ENCODE measurements around the gene PHKG2.

PHKG2 gene

DNA sequence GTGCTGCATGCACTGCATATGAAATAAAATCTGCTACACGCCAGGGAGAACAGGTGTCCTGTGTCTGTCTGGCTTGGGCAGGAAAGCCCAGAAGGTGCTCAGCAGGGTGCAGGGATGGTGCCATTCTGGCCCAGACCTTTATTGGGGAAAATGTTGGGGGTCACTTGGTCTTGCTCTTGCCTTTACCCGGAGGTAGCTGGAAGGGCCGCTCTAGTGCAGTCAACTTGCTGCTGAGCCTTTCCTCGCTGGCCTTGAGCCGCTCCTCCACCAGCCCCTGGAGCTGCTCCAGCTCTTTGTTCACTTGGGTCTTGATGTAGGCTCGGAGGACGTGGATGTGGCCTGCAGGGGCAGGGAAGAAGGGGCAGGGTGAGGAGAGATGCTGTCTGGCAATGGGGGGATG lies 9.1 kb downstream of the PHKG2 start:
- no peak for DNase-seq

DNA sequence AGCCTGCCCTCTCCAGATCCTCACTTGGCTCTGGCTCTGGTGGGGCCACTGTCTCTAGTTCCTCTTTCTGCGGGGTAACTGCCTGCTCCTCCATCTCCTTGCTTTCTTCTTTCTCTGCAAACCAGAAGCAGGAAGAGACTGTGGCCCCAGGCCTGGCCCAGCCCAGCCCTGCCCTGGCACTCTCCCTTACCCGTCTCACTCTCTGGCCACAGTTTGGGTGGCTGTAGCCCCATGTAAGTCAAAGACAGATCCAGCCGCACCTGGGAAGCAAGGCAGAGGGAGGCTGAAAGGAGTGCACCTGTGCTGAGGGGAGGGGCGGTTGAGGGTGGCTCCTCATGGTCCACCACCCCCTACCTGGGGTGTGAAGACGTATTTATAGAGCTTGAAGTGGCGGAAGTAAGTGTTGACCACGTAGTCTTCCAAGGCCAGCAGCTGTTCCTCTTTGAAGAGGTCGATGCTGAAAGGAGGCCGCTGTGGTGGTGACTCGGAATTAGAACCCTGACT lies 10.8 kb downstream of the PHKG2 start:
- DNase-seq: no peak

DNA sequence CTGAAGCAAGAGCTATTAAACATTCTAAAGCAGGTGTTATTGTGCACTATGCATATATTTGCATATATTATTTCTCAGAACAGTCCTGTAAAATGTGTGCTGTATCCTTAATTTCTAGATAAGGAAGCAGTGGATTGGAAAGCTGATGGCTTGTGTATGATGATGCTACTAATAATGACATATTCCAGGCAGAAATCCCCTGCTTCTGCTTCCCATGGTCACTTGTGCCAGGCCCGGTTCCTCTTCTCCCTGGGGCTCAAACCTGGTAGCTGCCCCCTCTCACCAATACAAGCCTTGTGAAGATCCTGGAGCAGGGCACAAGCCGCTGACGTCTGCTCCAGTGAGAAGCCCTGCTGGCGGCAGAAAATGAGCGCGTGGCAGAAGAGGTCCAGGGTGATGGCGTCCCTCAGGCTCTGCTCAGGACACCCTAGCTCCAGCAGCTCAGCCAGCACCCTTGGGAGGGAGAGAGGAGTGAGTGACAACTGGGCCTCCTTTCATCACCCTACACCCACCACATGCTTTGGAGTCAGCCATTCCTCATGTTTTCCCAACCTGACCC lies 11.9 kb downstream of the PHKG2 start:
- no peak for DNase-seq

DNA sequence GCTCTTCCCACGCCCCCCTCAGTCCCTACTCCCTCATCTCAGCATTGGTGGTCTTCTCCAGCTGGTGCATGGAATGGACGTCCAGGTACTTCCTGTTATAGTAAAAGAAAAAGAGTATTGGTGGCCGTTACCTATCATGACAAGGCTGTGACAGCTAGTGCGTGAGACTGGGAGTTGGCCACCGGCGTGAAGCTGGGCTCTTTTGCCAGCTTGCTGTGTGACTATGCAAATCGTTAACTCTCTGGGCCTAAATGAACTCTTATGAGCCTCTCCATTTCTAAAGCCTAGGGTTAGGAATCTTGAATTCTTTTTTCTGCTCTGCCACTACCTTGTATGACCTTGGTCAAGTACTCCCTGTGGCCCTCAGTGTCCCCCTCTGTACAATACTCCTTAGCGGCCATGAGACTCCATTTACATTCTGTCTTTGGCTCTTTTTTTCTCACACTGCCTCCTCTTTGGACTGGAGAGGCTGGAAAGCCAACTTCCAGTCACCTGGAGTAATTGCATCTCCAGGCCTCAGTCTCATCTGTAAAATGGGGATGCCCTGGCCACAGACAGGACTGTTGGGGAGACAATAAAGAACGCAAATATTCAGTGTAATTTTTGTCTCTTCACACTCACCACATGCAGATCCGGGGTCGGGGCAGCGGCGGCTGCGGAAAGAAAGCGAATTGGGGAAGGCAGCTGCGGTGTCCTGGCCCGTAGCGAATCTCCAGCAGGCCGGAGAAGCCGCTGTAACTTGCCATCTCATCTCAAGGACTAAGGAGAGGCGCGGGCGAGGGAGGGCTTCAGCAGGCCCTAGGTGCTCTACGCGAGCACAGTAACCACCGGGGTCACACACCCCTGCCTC lies 12.6 kb downstream of the PHKG2 start:
- no peak for DNase-seq

DNA sequence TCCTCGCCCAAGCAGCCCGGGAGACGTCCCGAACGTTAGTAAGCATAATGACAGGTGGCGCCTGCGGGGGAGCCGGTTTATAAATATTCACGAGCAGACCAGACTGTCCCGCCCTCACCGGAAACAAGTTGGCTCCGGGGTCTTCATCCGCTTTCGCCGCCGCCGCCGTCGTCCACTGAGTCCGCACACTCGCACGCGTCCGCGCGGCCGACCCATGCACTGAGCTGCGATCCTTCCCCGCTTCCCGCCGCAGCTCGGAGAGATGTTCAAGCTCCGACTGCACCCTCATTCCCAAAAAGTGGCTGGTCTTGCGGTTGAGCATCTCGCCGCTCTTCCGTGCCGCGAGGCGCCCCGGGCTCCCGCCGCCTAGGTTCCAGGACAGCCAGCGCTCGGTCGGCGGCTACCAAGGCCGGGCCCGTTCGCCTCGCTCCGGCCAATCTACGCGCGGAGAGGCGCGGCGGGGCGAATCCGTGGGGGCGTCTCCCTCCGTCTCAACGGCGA lies 13.3 kb downstream of the PHKG2 start:
- peak; percentile 50 for DNase-seq

DNA sequence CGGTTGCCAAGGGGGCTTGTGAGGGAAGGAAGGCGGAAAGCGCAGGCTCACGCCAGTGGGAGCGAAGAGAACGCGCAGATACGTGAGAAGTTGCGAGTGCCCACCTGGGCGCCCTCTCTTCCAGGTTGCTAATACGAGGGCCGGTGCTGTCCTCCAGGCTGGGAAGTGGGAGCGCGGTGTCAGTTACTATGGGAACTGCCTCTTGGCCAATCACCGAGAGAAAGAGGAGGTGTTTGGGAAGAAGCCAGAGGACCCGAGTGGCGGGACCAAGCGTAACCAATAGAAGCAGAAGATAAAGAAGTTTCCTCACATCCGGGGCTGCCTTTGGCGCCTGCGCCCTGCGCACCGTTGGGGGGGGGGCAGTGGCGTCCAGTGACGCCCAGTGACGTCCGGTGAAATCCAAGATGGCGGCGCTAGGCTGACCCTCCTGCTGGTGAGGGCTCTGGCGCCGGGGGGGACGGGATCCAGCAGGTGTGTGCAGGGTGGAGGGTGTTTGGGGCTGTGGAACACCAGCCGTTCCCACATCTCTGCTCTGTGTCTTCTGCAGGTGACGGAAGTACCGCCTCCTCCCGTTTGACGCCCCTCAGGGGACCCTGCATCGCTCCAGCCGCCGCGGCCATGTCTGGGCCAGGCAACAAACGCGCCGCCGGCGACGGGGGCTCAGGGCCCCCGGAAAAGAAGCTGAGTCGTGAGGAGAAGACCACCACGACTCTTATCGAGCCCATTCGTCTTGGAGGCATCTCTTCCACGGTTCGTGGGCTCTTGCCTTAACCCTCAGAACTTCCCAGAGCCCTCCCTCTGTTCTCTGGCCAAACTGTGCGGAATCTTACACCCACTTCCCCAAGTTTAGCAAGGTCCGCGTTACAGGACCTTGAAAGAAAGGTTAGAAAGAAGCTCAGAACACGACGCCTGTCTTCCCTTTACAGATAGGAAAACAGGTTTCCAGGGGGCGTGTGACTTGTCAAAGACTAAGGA lies 14.0 kb downstream of the PHKG2 start, which contains the start of the genes CFAP119 and RNF40:
TSS of gene CFAP119 (minus strand) at position 135 of the 975 bp plus-strand sequence. CDS start 314 bp downstream, outside the sequence.
TSS of gene RNF40 (plus strand) at position 395 of the 975 bp plus-strand sequence. CDS start at position 619, 224 bp downstream.
- DNase-seq: peak; percentile 98

DNA sequence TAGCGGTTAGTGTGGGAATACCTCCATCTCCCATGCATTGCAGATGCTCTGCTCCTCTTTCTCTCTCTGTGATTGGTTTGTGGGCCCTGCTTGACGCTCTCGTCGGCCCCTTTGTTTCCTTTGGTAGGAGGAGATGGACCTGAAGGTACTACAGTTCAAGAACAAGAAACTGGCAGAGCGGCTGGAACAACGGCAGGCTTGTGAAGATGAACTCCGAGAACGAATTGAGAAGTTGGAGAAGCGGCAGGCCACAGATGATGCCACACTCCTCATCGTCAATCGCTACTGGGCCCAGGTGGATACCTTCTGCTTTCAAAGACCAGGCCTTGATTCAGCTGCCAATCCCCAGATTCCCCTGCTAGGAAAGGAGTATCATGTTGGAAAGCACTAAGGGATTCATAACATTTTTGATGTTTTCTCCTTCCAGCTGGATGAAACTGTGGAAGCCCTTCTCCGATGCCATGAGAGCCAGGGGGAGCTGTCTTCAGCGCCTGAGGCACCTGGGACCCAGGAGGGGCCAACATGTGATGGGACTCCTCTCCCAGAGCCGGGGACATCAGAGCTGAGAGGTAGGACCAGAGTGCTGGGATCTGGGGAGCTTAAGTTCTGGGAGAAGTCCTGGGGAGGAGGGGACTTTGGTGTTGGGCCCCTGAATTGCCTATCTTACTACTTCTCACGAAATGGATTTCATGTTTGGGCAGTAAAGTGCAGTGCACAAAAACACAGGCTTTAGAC lies 14.9 kb downstream of the PHKG2 start:
- no peak for DNase-seq

DNA sequence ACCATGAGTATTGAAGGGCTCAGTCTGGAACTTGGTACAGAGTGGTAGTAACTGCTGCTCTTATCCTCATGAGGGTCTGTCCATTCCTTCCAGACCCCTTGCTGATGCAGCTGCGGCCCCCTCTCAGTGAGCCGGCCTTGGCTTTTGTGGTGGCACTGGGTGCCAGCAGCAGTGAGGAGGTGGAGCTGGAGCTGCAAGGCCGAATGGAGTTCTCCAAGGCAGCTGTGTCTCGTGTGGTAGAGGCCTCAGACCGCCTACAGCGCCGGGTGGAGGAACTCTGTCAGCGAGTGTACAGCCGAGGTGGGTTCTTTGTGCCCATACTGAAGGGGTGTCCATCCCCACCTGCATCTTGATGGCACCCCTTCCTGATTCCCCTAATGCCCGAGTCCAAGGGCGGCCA lies 15.9 kb downstream of the PHKG2 start:
- no peak for DNase-seq

DNA sequence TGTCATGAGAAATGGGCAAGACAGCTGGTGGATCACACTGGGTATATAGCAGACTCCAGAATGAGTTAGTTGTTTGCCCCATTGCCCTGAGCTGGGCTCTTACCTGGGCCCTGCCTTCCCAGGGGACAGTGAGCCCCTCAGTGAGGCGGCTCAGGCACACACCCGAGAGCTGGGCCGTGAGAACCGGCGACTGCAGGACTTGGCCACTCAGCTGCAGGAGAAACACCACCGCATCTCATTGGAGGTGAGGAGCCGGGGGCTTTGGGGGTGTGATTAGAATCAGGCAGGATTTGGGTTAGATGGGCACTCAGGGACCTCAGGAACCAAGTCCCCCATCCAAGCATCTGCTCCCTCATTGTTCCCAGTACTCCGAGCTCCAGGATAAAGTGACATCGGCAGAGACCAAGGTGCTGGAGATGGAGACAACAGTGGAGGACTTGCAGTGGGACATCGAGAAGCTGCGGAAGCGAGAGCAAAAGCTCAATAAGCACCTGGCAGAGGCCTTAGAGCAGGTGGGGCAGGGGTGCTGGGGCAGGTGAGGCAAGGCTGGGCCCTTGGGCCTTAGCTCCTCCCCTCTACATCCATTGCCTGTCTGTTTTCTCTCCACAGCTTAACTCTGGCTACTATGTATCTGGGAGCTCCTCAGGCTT lies 16.7 kb downstream of the PHKG2 start:
- no peak for DNase-seq

DNA sequence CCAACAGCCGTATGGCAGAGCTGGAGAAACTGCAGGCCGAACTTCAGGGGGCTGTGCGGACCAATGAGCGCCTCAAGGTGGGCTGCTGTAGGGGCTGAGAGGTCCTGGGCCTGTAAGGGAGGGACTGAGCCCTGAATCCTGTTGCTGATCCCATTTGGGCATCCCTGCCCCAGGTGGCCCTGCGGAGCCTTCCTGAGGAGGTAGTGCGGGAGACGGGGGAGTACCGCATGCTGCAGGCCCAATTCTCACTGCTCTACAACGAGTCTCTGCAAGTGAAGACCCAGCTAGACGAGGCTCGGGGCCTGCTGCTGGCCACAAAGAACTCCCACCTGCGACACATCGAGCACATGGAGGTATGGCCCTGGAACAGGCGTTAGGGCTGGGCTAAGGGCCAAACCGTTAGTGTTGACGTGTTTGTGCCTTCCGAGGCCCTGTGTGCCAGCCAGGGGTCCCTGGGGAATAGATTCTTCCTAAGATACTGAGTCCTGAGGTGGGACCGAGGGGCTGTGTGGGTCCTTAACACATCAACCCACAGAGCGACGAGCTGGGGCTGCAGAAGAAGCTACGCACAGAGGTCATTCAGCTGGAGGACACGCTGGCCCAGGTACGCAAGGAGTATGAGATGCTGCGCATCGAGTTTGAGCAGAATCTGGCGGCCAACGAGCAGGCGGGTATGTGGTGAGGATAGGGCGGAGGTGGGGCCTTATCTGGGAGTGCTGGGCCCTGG lies 18.1 kb downstream of the PHKG2 start:
- DNase-seq: no peak

DNA sequence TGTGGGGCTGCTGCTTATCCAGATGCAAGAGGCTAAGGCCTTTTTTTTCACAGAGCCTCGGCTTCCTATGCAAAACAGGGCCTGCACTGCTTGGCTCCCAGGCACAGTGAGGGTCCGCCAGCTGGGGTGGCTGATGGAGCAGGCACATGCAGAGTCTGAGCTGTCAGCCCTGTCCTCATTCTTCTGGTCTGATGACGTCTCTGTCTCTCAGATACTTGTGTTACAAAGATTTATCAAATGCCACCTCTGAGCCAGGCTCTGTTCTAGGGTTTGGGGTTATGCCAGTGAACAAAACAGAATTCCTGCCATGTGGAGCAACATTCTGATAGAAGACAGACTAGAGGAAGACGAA lies 18.7 kb downstream of the PHKG2 start:
- DNase-seq: no peak

DNA sequence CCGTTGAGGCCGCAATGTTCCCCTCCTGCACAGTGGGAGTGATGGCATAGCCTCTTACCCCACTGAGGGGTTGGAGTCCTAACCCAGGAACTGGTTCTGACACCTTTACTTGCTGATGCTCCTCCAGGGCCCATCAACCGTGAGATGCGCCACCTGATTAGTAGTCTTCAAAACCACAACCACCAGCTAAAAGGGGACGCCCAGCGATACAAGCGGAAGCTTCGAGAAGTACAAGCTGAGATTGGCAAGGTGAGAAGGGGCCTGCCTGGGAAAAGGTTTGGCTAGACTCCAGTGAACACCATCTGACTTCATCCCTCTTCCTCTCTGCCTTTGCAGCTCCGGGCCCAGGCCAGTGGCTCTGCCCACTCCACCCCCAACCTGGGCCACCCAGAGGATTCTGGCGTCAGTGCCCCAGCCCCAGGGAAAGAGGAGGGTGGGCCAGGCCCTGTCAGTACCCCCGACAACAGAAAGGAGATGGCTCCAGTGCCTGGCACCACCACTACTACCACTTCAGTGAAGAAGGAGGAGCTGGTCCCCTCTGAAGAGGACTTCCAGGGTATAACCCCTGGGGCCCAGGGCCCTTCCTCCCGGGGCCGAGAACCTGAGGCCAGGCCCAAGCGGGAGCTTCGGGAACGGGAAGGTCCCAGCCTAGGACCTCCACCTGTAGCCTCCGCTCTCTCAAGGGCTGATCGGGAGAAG lies 19.7 kb downstream of the PHKG2 start:
- DNase-seq: no peak

DNA sequence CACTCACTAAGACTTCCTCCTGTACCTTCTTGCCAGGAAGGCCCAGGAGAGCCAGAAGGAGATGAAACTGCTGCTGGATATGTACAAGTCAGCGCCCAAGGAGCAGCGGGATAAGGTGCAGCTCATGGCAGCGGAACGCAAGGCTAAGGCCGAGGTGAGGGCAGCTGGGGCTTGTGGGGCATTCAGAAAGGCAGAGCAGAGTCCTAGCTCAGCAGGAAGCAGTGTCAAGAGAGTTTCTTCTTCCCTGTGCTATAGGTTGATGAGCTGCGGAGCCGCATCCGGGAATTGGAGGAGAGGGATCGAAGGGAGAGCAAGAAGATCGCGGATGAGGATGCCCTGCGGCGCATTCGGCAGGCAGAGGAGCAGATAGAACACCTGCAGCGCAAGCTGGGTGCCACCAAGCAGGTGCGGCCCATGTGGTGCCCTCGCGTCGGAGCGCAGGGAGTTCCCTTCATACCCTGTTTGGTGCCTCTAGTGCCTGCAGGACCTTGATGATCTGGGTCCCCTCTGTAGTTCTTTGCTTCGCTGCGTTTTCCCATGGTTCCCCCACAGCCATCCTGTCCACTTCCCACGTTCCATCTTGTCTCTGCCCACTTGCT lies 20.5 kb downstream of the PHKG2 start:
- no peak for DNase-seq

DNA sequence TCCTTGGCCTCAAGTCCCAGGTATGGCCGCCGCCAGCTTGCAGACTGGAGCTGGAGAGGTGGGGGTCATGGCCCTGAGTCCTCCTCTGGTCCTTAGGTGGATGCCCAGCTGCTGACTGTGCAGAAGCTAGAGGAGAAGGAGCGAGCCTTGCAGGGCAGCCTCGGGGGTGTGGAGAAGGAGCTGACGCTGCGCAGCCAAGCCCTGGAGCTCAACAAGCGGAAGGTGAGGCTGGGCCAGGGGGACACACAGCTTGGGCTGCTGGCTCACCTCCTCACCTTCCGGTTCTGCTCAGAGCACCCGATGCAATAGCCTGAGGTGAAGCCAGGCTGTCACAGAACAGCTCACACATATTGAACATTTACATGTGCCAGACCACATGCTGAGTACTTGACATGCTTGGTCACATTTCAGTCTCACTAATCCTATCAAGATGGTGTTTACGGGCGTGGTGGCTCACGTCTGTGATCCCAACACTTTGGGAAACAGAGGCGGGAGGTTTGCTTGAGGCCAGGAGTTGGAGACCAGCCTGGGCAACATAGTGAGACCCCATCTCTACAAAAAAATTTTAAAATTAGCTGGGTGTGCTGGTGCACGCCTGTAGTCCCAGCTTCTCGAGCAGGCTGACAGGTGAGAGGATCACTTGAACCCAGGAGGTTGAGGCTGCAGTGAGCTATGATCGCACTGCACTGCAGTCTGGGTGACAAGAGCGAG lies 21.3 kb downstream of the PHKG2 start:
- no peak for DNase-seq

DNA sequence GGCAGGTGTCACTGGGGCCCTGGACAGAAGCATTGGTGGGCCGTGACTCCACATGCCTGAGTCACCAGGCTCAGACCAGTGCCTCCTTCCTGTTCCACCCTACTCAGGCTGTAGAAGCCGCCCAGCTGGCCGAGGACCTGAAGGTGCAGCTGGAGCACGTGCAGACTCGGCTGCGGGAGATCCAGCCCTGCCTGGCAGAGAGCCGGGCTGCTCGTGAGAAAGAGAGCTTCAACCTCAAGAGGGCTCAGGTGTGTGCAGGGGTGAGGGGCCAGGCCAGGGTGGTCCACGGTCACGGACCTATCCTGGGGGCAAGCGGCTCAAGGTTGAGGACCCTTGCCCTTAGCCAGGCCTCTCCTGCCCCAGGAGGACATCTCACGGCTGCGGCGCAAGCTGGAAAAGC lies 23.5 kb downstream of the PHKG2 start:
- no peak for DNase-seq

DNA sequence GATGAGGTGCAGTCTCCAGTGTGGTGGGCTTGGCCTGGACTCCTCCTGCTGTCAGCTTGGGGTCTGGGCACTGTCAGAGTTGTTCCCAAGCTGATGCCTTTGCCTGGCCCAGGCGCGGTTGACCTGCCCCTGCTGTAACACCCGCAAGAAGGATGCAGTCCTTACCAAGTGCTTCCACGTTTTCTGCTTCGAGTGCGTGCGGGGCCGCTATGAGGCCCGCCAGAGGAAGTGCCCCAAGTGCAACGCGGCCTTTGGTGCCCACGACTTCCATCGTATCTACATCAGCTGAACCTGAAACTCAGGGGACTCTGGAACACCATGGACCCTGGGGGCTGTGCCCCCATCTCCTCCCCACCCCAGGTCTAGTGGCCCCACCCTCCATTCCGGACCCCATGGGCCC lies 25.6 kb downstream of the PHKG2 start:
- no peak for DNase-seq

DNA sequence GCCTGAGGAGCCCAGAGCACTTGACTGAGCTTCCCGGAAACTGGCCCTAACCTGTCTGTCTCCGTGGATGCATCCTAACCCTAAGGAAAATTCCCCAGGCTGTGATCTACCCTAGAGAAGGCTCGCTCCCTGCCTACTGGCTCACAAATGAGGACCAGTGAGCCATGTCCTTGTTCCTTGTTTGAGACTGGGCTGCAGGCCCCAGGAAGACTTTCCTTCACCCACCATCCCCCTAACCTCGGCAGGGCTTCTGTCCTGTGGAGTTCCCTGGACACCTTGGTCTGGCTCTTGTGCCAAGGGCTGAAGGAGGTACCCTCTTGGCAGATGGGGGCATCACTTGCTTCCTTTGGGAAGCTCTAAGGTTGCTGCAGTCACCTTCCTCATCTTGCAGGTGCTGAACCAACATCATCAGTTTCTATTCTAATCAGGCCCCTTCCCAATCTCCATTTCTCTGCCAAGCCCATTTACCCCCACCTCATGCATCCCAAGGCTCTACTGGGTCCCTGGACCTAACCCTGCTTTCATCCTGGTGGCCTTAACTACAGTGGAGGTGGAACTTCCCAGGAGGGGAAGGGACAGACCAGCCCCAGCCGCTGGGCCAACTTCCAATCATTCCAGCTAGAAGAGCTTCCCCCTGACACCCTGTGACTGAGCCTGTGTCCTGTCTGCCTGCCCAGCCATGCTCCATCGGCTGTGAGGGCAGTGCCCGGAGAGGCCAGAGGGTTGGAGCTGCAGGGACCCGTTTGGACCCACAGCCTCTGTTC lies 26.3 kb downstream of the PHKG2 start:
- DNase-seq: peak; percentile 20

DNA sequence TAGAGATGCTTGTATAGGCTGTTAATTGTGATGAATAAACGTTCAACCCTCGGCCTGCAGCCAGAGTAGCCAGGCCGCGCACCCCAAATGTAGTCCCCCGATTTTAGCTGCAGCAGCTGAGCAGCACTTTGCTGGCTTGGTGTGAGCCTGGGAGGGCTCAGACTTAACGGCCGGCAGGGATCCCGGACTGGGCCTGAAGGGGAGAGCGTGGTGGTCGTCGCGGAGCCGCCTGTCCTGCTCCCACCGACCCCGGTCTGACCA lies 26.8 kb downstream of the PHKG2 start:
- DNase-seq: no peak
